Endothelial cell of hepatic sinusoid (primary cell): Measurements from ENCODE around the gene CLDN9.

Experiments used
- in situ Hi-C: cut with HindIII; loops from 2 replicates; pipeline ENCODE4 v1.10.0; 2017; ENCODE audit warnings: low sequenced_read_pairs

The CLDN9 gene

DNA sequence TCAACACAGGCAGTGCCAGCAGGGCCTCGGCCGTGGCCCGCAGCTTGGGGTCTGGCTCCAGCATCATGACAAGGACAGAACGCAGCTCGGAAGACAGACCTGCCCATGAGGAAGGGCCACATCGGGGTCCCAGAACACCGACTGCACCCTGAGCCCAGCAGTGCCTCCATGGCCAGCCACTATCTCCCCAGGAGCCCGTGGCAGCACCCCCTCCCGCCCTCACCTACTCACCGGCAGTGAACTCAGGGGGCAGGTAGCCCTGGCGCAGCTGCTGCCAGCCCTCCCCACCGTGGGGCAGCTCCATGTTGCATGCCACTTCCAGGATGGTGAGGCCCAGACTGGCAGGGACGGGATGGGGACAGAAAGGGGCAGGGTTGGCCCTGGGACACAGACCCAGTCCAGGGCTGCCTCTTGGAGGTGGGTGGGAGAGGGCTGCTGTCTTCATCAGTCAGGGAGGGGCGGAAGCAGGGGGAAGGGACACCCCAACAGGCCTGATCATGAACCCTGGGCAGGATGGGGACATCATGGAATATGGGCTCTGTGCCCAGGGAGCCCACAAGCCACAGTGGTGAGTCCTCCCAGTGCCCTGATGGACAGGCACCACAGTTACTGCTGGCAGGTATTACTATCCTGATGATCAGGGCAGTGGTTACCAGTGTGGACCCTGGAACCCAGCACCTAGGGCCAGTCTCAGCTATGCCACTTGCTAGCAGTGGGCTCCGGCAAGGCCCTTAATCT lies 38.2 kb upstream of the CLDN9 start:
- in situ Hi-C loops = no loop called here

DNA sequence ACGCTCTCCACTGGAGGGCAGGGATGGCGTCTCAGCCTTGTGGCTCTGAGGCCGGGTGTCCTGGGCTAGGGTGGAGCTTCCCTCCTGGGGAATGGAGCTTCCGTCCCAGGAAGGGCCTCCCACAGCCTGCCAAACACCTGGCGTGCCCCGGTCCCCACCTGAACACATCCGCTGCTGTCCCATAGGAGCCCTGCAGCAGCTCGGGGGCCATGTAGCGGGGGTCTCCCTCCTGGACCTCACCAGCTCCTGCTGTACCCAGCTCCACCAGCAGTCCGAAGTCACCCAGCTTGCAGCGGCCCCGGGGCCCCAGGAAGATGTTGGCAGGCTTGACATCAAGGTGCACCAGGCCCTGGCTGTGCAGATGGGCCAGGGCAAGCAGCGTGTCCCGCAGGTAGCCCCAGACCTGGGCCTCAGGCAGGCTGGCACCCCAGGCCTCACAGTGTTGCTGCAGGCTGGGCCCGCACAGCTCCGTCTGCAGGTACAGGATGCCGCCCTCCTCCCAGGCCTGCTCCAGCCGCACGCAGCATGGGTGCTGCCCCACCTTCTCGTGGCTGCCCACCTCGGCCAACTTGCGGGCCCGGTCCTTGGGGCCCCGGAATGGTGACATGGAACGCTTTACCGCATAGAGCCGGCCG lies 37.4 kb upstream of the CLDN9 start:
- in situ Hi-C loops = no loop called here

DNA sequence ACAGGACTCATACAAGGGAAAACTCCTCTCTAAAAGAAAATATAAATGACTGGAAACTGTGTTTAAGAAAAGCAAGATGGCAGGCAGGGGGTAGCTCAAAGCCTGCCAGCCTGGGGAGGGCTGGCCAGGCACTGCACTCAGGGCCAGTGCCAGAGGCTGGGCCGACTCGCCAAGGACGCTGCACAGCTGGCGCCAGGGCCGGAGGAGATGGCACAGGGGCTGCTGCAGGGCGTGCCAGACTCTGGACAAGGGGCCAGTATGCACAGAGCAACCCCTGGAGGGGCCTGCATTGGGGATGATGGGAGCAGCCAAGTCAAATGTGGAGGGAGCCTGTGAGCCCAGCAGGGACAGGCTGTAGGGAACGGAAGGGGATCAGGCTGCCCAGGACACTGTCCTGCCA lies 36.5 kb upstream of the CLDN9 start:
- in situ Hi-C loops = no loop called here

DNA sequence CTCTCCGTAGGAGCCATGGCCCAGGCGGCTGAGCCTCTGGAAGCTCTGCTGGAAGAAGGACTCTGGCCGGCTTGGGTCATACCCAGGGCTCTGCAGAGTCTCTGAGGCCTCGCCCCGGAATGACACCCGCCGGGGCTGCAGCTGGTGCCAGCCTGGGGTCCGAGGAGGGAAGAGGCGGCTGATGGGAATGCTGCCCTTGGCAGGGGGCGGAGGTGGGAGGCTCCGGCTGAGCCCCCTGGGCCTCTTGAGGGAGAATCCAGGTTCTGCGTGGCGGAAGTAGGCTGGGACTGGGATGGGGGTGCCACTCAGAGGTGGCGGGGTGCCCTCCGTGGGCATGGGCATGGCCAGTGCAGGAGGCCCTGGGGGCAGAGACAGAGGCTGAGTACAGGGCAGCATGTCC lies 36.0 kb upstream of the CLDN9 start:
- in situ Hi-C loops = no loop called here

DNA sequence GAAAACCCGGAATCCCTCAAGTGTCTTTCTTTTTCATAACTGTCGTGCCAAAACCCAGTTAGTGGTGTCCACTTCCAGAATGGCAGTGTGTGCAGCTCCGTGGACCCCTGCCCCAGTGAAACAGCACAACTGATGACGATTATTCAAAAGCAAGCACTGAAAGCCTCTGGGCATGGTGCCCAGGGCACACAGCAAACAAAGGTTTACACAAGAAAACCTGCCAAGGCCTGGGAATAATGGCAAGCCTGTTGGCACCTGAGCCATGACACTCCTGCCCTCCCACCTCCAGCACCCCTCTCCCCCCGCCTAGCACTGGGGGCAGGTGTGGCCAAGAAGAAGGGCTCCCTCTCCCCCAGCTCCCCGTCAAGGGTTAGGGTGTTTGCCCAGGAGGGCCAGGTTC lies 35.3 kb upstream of the CLDN9 start:
- in situ Hi-C loops = no loop called here

DNA sequence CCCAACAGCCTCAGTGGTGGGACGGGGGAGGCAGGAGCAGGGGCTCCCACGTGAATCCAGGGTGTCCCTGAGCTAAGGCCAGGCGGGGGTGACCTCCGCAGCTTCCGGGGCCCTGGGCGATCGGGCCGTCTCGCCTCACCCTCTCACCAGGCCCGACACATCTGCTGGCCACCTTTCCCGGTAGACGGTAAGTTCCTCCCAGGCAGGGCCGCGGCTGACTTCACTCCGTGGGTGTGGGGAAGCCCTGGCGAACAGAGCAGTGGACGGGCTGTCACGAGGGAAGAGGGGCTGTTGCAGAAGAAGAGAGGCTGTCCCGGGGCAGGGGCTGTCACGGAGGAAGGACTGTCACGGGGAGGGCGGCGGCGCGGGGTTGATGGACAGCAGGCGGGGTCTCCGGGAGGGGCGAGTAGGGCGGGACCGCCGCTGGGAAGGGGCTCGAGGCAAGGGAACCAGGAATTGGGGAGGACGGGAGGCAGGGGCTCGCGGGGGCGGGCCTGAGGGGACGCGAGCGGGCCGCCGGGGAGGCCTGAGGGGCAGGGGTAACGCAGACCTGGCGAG lies 33.0 kb upstream of the CLDN9 start:
- in situ Hi-C loops = no loop called here

DNA sequence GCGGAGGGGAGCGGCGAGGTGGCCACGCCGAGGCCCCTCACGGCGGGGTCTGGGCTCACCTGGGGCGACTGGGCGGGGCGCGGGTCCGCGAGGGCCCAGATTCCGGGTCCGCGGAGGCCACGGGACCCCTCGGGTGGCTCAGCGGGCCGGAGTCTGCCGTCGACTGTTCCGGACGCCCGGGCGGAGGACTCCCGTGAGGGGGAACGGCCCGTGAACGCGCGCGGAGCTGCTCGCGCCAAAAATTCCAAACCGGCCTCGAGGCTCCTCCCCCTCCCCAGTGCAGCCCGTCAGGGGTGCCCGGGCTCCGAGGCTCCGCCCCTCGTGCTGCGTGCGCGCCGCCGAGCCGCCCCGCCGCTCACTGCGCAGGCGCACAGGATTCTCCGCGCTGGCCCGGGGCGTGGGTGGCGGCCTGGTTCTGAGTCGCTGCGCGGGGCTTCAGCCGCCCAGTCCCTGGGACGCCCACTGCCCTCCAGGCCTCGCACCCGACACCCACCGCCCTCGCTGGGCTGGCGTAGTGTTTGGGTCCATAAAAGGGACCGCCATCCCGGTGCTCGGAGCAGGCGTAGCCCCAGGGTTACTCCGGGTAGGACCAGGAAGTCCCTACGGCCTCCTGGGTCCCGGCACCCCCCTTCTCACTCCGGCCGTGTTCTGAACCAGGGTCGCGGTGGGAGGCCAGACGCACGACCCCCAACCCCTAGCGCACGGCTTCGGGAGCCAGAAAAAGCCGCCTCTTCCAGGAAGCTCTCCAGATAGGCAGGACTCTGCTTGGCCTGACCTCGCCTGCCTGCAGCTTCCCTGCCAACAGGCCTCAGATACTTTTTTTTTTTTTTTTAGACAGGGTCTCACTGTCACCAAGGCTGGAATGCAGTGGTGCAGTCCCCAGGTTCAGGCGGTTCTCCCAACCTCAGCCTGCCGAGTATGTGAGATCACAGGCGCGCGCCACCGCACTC lies 32.2 kb upstream of the CLDN9 start, which contains the start of gene PKMYT1:
PKMYT1 (minus strand) TSS at position 220 of the 950 bp plus-strand sequence. CDS start 789 bp downstream, outside the sequence.
- in situ Hi-C loops = no loop called here

DNA sequence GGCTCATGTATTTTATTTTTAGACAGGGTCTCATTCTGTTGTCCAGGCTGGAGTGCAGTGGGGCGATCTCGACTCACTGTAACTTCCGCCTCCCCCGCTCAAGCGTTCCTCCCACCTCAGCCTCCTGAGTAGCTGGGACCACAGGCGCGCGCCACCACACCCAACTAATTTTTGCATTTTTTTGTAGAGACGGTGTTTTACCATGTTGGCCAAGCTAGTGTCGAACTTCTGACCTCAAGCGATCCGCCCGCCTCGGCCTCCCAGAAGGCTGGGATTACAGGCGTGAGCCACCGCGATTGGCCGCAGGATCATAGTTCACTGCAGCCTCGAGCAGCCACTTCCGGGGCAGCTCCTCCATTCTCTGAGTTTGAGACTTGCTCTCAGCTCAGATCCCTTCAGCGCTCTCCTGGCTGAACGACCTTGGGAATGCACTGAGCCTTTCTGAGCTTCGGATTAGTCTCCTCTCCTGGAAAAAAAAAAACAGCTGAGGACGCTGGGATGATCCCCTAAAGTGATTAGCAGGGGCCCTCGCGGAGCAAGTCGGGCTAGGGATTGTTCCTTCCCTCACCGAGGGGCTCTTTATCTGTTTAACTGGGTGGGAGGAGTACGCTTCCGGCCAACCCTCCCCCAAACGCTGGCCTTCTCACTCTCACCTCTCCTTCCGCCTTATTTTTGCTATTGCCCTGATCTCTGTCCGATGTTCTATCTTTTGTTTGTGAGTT lies 31.4 kb upstream of the CLDN9 start:
- in situ Hi-C loops = no loop called here

DNA sequence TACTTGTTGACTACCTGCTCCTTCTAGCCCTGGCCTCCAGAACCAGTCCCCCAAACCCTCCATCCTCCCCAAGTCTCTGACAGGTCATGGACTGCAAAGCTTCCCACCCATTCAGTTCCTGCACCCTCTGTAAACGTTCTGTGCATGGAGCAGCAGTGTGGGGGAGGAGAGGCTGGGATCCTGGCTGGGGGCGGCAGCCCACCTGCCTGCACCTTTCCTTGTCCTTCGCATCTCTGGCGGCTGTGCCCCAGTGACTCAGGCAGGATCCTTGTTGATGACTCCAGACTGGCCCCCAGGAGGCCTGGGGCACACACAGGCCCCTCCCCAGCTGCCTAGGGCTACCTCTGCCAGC lies 30.8 kb upstream of the CLDN9 start:
- in situ Hi-C loops = no loop called here

DNA sequence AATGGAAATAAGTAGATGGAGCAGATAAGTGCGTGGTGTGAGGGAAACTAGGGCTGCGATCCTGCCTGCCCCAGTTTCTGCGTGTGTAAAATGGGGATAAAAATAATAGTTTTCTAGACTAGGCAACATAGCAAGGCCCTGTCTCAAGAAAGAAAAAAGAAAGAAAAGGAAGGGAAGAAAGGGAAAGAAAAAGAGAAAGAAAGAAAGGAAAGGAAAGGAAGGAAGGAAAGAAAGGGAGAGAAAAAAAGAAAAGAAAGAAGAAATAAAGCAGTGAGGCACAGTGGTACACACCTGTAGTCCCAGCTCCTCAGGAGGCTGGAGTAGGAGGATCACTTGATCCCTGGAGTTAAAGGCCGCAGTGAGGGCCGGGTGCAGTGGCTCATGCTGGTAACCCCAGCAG lies 30.3 kb upstream of the CLDN9 start:
- in situ Hi-C loops = no loop called here

DNA sequence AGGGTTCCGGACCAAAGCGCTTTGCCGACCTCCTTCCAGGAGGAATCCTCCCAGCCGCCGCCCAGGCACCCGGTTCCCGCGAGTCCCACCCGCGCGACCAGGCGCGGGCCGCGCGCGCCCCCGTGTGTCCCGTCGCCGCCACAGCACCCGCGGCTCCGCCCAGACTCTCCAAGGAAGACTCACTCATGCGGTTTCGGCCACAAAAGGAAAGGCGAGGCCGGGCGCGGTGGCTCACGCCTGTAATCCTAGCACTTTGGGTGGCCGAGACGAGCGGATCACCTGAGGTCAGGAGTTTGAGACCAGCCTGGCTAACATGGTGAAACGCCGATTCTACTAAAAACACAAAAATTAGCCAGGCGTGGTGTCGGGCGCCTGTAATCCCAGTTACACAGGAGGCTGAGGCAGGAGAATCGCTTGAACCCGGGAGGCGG lies 29.0 kb upstream of the CLDN9 start:
- in situ Hi-C loops = no loop called here

DNA sequence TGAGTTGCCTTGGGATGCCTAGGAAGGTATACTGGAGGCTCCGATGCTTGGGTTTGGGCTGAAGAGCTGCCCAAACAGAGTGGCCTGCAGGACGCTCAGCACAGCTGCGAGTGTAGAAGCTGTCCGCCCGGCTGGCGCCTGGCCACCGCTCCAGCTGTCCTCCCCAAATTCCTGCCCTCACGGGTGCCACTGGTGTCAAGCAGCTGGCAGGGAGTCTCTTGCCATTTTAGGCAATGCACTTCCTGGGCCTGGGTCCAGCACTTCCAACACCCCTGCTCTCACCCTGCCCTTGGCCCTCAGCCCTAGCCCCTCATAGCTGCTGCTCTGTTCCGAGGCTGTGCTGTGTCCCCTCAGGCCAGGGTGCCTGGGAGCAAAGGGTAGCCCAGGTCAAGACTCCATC lies 27.3 kb upstream of the CLDN9 start:
- in situ Hi-C loops = no loop called here

DNA sequence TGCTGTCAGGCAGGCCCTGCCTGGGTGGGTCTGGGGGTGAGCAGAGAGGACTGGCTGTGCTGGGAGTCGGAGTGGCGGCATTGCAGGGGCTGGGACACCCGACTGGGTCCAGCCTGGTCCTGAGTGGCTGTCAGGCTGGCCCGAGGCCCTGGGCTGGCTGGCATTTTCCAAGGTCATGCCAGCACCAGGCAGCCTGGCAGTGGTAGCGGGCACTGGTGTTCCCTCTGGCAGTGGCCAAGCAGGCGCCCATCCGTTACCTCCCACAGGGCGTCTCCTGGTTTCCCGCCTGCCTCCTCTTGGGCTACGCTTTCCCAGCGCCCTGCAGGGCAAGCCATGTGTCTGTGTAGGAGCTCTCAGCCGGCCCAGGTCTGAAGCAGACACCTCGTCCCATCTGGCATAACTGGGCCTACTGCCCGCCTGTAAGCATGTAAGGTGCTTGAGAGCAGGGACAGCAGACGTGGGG lies 26.8 kb upstream of the CLDN9 start:
- in situ Hi-C loops = no loop called here

DNA sequence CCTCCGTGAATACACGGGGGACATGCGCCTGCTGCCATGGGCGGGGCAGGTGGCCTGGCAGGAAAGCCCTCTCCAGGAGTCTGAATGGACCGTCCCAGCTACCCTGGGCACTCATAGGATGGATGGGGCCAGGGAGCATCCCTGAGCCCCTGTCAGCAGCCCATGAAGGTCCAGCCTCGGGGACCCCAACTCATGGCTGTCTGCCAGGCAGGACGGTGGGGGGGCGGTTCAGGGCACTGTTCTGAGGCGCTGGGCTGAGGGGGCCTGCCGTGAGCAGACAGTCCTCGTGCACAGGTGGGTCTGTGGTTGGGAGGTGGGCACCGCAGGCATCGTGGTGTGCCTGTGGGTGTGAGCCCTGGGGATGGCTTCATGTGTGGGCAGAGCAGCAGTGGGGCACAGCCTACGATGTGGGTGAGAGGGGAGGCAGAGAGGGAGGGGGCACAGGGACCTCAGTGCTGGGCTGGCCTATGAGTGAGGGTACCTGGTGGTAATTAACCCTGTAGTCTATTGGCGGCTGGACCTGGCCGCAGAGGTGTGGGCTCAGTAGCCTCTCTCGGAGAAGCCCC lies 26.0 kb upstream of the CLDN9 start:
- in situ Hi-C loops = no loop called here

DNA sequence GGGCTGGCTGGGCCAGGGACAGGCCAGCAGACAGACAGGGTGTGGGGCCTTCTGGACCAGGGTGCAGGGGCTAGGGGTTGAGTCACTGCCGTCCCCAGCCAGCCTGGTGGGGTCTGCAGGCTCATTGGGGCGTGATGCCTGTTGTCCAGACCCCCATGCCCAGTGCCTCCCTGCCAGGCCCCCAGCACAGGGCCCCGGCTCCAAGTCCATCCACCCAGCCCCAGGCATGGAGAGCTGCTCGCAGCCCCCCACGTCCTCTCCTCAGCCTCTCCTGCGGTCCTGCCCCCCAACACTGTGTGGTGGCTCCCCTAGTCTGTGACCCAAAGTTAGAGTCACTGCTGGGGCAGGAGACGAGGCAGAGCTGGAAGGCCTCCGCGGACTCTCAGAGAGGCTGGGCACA lies 25.4 kb upstream of the CLDN9 start:
- in situ Hi-C loops = no loop called here

DNA sequence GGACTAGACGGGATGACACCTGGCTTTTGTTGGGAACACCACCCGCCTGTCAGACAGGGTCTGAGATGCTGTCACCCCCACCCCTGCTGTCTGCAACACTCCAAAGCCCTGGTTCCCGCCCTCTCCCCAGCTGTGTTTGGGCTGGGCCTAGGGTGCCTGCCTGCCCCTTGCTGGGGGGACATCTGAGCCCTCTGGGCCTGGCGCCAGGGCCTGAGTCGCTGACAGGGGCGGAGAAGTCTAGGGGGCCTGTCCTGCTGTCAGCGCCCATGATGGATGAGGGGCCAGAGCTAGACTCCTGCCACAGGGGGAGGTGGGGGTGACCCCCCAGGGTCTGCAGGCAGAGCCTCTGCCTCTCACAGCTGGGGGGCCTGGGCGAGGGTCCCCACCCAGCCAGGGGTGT lies 24.9 kb upstream of the CLDN9 start:
- in situ Hi-C loops = no loop called here

DNA sequence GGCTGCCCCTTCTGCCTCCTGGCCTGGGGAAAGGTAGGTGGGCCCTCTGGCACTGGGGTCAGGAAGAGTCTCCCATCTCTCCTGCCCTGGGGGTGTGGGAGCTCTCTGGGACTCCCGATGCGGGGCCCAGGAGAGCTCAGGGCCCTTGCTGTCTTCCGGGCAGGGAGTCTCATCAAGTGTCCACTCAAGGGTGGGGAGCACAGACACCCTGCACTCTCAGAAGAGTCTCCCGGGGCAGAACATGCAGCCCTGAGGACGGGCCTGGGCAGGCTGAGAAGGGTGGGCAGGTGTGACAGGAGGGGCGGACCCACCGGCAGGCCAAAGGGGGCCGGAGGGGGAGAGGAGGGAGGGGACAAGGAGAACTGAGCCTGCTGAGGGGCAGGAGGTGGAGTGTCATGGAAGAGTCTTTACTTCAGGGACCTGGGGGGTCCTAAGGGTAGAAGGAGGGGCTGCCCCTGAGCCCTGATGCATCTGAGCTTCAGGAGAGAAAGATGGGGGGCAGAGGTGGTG lies 24.1 kb upstream of the CLDN9 start:
- in situ Hi-C loops = no loop called here

DNA sequence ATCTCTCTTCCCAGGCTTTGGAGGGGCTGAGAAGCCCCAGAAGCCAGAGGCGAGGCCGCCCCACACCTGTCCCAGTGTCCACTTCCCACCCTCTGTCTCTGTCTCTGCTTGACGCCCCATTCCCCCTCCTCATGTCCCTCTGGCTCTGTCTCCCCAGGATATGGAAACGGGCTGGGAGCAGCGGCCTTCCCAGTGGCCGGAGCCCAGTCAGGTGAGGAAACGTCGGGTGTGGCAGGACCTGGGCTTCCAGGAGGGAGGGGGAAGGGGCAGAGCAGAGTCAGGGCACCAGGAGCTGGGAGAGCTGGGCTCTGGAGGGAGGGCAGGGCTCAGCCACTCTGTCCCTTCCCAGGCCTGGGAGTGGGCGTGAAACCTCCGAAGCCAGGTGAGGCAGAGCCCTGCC lies 21.8 kb upstream of the CLDN9 start:
- in situ Hi-C loops = no loop called here

DNA sequence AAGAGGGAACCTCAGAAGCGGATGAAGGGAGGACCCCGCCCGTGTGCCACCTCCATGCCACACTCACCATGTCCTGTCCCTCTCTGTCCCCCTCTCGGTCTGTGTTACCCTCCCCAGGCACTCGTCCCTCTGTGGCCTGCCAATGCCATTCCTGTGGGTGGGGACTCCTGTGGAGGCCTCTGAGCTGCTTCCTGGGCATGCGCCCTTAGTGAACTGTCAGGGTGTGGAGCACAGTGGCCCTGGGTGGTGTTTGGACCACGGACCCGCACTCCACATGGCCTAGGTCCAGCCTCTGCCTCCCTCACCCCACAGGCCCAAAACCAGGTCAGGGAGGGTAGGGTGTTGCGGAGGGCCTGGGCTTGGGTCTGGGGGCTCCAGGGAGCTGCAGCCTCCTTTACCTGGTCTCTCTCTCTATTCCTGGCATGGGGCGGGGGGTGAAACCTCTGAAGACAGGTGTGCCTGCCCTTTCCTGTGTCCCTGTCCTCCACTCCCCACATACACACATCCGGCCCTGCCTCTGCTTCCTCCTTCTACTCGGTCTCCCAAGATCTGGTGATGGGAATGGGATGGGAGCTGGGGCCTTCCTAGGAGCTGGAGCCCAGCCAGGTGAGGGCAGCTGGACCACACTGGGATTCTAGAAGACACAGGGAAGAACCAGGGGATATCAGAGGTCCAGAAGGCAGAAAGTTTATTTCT lies 21.0 kb upstream of the CLDN9 start:
- in situ Hi-C loops = no loop called here
